ENCODE results near the gene RTN4RL1. TPM values are rescaled to one million over a fixed set of nuclear protein-coding genes. Genes with fewer than 3 reads are reported as not detected.

Gene RTN4RL1
- total RNA-seq, 2 donors from 2014 or later = 5.4 to 8.0 TPM

GRCh38 chr17:1967213-1967612 is 57.9 kb downstream of the RTN4RL1 start:
- Histone ChIP-seq H3K36me3 (no peaks in the 10 kb centered on the region), H3K27ac (no peak overlapping the region), H3K27me3 (replicated peaks; ENCODE audit: insufficient read depth) (no peaks in the 10 kb centered on the region), H3K9me3 (no peaks in the 10 kb centered on the region), H3K4me1 (ENCODE audit: control insufficient read depth in 1 of 2, low read depth in 2 of 2) (no peaks in the 10 kb centered on the region), H3K4me3 (no peak overlapping the region)
- ATAC-seq (ENCODE audit: insufficient number of reproducible peaks, low FRiP score, low read depth) (no peak), DNase-seq (ENCODE audit: low spot score) (no peak)
- no peak for TF ChIP-seq CTCF (IDR thresholded peaks at IDR 0.05)

DNA sequence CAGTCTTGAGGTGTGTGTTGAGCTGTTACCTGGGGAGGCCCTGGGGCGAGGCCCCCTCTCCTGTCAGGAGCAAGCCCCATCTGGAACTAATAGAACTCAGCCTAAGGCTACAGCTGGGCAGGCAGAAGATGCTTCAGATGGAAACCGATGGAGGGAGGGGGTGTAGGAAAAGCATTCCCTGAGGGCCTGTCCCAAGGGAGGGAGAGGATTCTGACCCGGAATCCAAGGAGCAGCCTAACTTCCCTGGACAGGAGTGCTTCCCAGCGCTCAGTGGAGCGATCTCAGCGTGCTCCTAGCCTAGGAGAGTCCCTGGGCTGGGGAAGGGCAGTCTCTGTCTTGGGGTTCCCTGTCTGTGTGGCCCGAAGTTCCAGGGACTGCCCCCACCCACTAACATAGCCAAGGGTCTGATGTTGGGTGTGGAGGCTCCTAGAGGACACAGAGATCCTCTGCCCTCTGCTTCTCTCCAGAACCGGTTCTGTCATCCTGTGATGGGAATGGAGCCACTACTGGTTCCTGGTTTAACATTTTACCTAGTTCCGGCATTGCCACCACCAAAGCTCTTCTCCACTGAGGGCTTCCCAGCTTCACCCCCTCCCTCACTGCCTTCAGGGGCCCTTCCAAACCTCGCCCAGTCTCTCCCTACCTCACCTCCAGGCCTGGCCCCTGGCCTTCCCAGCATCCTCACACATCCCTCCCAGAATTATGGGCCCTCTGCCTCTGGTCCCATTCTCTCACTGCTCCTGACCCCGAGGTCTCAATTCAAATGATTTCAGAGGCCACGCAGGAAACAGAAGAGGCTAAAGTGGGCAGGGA is 58.7 kb downstream of the RTN4RL1 start:
- no peak overlapping the region for H3K27ac ChIP-seq
- ATAC-seq (ENCODE audit: insufficient number of reproducible peaks, low FRiP score, low read depth) (no peak), DNase-seq (ENCODE audit: low spot score) (no peak)
- no peaks in the 10 kb centered on the region for H3K4me1 ChIP-seq (ENCODE audit: control insufficient read depth in 1 of 2, low read depth in 2 of 2)
- H3K27me3 ChIP-seq (replicated peaks; ENCODE audit: insufficient read depth) = no peaks in the 10 kb centered on the region
- H3K36me3 ChIP-seq = no peaks in the 10 kb centered on the region
- no peak for TF ChIP-seq CTCF (IDR thresholded peaks at IDR 0.05)
- H3K9me3 ChIP-seq = no peaks in the 10 kb centered on the region
- no peak overlapping the region for H3K4me3 ChIP-seq

DNA sequence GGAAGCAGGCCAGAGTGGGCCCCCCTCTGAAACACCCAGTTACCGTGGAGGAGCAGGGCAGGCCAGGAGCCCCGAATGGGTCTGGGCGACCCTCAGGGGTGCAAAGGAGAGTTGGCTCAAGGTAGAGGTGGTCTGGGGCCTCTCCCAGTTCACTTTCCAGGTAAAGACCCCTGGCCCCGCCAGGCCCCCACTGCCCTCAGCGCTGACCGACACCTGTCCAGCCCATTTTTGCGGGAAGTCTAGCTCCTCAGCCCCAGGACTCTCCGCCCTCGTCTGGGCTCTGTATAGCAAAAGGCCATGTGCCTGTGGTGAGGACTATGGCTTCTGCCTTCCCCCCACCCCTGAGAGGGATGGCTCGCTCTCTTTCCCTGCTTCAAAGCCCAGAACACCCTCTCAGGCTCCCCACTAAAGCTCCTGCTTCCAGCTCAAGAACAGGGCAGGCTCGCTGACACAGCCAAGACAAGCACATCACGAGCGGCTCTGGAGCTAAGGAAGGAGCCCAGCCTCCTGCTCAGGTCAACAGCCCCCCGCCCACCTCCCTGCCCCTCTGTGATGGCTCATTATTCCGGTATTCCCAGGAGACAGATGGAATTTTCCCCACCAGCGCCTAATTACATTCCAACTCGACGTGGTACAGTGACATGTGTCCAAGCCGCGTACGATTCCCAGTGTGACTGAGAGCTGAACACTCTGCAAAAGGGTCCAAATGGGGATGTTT is 59.4 kb downstream of the RTN4RL1 start:
- DNase-seq (ENCODE audit: low spot score) = no peak
- Histone ChIP-seq H3K4me3 (no peak overlapping the region), H3K27ac (no peak overlapping the region), H3K4me1 (ENCODE audit: control insufficient read depth in 1 of 2, low read depth in 2 of 2) (peaks cover 0 to 3% of the 10 kb centered on the region in 2 donors), H3K9me3 (no peaks in the 10 kb centered on the region), H3K36me3 (no peaks in the 10 kb centered on the region), H3K27me3 (replicated peaks; ENCODE audit: insufficient read depth) (no peaks in the 10 kb centered on the region)
- no peak for ATAC-seq (ENCODE audit: insufficient number of reproducible peaks, low FRiP score, low read depth)
- no peak for TF ChIP-seq CTCF (IDR thresholded peaks at IDR 0.05)

DNA sequence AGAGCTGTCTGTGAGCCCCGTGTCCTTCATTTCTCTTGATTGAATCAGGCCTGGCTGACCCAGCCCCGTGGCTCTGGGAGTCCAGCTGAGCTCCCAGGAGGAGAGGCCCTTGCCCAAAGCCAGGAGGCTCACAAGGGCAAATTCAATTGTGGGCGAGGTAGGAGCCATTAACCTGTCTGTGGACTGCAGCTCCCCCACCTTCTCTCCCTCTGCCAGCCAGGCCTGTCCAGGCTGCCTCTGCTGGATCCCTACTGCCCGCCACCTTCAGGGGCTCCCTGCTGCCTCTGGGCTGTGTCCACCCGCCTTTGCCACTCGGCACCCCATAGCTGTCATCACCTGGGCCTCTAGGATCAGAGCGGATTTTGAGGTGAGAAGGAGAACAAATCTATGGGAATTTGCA is 61.9 kb downstream of the RTN4RL1 start:
- Histone ChIP-seq H3K9me3 (no peaks in the 10 kb centered on the region), H3K36me3 (no peaks in the 10 kb centered on the region), H3K4me3 (no peak overlapping the region), H3K27ac (no peak overlapping the region), H3K27me3 (replicated peaks; ENCODE audit: insufficient read depth) (no peaks in the 10 kb centered on the region), H3K4me1 (ENCODE audit: control insufficient read depth in 1 of 2, low read depth in 2 of 2) (peaks cover 5 to 11% of the 10 kb centered on the region in 2 donors)
- DNase-seq (ENCODE audit: low spot score) (no peak), ATAC-seq (ENCODE audit: insufficient number of reproducible peaks, low FRiP score, low read depth) (no peak)
- TF ChIP-seq CTCF (IDR thresholded peaks at IDR 0.05) = no peak

- no peaks in the 10 kb centered on the region for H3K9me3 ChIP-seq
- no peak for DNase-seq (ENCODE audit: low spot score)
- H3K4me1 ChIP-seq (ENCODE audit: control insufficient read depth in 1 of 2, low read depth in 2 of 2) = peaks cover 5 to 11% of the 10 kb centered on the region in 2 donors
- H3K27me3 ChIP-seq (replicated peaks; ENCODE audit: insufficient read depth) = no peaks in the 10 kb centered on the region
- ATAC-seq (ENCODE audit: insufficient number of reproducible peaks, low FRiP score, low read depth) = no peak
- TF ChIP-seq CTCF (IDR thresholded peaks at IDR 0.05) = no peak
- no peaks in the 10 kb centered on the region for H3K36me3 ChIP-seq
- H3K4me3 ChIP-seq = no peak overlapping the region
- no peak overlapping the region for H3K27ac ChIP-seq
These were observed 63.9 kb downstream of the RTN4RL1 start for GRCh38 chr17:1961189-1961588.
